Measurements from ENCODE around the gene UBL4B.
A peak's percentile ranks its signal among the peaks of the same experiment; 100 is the strongest.
"Not testable (repeated sequence)": the region's sequence is repeated elsewhere in the genome, so short reads cannot be mapped to it uniquely, and the experiment has no call there.

UBL4B gene, protein sequence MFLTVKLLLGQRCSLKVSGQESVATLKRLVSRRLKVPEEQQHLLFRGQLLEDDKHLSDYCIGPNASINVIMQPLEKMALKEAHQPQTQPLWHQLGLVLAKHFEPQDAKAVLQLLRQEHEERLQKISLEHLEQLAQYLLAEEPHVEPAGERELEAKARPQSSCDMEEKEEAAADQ

DNA sequence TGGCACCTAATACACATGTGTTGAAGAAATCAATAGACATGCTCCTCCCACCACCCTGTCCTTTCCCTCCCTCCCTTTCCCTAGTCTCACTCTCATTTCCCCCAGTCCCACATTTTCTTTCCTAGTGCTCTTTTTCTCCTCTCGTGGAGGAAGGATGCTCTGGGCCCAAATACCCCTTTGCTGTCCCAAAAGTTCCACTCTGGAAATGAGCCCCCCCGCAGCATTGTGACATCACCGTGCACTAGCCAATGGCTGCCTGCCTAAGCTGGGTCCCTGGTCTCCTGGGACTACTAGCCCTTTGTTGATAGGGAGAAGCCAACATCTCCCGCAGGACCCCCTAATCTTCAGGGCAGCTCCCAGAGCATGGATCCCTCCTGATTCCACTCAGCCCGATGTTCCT, at the start of gene UBL4B:
UBL4B (plus strand) TSS at position 301 of the 400 bp plus-strand sequence; CDS start at position 393, 92 bp downstream.
- DNase-seq, result no peak

DNA sequence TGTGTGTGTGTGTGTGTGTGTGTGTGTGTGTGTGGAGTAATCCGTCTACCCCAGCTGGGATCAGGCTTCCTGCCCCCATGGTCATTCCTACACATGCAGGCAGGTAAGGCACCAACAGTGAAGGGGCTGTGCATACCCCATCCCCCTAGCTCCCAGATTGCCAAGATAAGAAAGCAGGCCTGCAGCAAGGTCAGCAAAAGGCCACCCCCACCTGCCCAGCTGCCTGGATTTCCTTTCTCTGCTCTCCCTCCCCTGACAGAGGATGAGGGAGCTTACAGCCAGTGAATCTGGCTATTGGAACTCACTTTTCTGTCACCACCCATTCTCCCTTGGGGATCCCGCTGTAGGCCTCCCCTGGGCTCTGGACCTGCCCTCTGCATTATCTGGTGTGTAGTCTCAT, 49.6 kb upstream of the UBL4B start:
- DNase-seq, result no peak

- no peak for DNase-seq
Observed at GRCh38 chr1:110063781-110064180, 48.5 kb upstream of the UBL4B start.

DNA sequence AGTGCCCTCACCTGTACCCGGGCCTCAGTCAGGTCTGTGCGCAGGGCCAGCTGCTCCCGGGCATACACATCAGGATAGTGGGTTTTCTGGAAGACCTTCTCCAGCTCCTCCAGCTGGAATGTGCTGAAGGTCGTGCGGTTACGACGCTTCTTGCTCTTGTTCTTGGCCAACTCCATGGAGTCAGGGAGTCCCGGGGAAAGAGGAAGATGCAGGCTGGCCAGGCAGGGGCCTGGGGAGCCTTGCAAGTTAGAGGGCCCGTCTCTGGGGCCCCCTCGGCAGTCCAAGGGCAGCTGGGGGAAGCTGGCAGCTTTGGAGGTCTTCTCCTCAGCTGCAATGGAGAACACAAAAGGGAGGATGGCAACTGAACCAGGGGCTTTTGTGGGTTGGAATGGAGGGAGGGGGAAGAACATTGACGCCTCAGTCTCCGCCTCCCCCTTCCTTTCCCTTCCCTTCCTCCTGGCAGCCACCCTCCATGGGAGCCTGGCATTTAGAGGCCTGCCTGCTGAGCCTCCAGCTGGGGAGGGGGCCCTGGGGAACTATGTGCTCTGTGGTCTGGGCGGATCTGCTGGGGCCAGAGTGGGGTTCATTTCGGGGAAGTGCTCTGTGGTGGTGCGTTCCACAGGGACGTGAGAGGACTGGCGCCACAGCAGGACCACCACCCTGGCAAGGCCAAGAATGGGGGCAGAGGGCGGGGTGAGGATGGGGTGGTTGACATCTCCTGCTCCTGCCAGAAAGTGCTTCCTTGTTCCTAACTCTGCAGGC, 47.5 kb upstream of the UBL4B start:
- DNase-seq, result no peak

GRCh38 chr1:110065841-110066240, 46.4 kb upstream of the UBL4B start:
- peak; percentile 47 for DNase-seq

GRCh38 chr1:110067479-110067892, 44.8 kb upstream of the UBL4B start:
- no peak for DNase-seq

- DNase-seq, result peak; percentile 32
Observed at GRCh38 chr1:110067893-110068645, 44.2 kb upstream of the UBL4B start.

GRCh38 chr1:110068646-110069403, 43.4 kb upstream of the UBL4B start:
- no peak for DNase-seq

DNA sequence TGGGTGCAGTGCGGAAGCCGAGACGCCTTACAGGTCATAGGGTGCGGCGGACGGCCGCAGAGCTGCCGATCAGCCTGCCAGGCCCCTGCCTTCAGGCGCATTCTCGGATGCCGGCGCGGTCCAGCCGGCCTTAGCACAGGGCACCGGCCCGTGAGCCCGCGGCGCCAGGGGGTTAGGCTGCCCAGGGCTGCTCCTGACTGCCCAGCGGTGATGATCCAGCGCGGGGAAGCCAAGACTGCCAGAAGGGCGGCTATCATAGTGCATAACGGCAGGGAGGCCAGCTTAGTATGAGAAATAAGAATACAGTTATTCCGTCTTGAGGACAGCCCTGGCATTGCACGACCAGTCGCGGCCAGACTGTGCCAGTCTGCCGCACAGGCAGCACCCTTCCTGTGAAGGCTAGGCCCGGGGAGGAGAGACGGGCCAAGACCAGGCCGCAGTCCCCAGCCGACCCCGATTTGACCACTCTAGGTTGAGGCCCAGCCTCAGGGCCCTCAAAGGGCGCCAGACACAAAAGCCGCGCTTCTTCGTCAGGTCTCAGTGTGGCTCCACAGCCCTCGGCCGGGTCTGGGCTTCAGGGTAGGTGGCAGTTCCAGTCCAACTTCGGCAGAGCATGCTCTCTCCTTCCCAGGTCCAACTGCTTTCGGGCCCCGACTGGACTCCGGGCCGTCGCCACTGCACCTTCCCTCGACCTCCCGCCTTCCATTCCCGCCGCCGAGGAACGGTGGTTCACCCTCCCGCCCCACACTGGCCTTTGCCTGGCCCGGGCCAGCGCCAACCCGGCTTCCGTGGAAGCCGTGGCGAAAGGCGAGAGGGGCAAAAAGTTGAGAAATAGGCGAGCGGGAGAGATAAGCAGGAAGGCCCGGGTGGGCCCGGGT, 42.6 kb upstream of the UBL4B start:
- no peak for DNase-seq

DNA sequence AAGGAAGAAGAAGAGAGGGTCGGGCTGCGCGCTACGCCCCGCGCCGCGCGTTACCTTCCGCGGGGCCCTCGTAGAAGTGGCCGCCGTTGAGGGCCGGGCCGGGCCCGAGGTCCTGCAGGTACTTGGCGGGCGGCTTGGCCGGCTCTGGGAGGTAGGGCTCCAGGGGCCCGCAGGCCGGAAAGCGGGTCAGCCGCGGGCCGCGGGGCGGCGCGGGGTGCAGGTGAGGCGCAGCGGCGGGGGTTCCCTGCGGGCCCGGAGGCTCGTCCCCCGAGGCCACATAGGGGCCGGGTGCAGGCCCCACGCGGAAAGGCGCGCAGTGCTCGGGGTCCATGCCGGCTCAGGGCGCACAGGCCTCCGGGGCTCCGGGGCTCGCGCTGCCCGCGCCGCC, 42.0 kb upstream of the UBL4B start:
- DNase-seq, result no peak

GRCh38 chr1:110070671-110071242, 41.5 kb upstream of the UBL4B start, which contains the start of gene ALX3:
TSS of gene ALX3 (minus strand) at chr1:110070672. CDS start at chr1:110070612, 60 bp downstream.
- DNase-seq, result no peak

DNA sequence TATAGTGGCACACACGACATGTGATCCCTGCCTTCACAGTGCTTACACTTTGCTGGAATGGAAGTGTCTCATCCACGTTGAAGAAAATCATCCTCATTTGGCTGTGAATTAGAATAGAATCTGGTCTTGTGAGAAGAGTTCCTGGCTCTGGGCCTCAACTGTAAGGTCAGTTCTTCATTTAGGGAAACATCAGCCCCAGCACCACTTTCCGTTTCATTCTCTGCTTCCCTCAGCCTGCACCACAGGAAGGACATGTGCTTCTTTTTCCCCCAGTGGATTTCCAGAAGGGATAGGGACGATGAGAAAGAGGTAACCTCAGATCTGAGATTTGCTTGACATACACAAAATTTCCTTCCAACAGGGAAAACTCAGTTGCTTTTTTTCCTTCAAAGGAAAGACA, 38.1 kb upstream of the UBL4B start:
- no peak for DNase-seq

DNA sequence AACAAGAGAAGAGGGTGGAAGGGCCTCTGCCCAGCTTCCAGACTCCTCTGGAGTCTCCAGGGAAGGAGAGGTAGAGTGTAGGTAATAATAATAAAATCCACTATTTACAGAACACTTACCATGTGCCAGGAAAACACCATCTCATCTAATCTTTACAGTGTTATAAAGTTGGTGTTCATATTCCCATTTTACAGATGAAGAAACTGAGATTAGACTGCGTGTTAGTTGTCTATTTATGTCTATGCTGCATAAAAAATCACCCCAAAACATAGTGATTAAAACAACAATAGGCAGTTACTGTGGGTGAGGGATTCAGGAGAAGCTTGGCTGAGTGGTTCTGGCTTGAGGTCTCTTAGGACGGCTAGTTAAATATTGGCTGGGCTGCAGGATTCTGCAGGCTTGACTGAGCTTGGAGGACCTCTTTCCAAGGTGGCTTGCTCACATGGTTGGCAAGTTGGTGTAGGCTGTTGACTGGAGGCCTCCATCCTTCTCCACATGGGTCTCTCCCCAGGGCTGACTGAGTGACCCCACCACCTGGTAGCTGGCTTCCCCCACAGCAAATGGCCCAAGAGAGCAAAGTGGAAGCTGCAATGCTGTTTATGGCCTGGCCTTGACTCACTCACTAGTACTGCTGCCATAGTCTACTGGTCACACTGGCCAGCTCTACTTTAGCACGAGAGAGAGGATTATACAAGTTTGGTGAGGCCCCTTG, 35.3 kb upstream of the UBL4B start:
- DNase-seq, result no peak

DNA sequence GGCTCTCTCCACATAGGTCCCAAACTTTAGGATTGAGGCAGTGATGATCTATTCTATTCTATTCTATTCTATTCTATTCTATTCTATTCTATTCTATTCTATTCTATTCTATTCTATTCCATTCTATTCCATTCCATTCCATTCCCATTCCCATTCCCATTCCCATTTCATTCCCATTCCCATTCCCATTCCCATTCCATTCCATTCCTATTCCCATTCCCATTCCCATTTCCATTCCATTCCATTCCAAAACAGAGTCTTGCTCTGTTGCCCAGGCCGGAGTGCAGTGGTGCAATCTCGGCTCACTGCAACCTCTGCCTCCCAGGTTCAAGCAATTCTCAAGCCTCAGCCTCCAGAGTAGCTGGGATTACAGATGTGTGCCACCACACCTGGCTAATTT, 32.2 kb upstream of the UBL4B start:
- not testable (repeated sequence) for DNase-seq

DNA sequence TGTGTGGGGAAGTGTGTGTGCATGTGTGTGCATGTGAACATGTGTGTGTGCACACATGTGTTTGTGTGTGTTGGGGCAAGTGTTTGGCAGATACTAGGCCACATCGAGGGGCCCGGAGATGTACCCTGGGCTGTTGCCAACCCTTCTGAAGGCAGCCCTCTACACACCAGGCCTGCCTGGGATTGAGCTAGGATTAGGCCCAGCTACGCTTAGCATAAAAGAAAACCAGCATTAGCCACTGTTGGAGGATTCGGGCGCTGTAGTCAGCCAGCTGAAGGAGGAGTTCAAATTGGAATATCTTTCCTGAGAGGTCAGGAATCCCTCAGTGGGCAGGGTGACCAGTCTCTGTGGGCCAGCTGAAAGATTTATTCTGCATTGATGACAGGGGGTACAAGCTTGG, 31.2 kb upstream of the UBL4B start:
- DNase-seq, result no peak

GRCh38 chr1:110082477-110082876, 29.8 kb upstream of the UBL4B start:
- no peak for DNase-seq

DNA sequence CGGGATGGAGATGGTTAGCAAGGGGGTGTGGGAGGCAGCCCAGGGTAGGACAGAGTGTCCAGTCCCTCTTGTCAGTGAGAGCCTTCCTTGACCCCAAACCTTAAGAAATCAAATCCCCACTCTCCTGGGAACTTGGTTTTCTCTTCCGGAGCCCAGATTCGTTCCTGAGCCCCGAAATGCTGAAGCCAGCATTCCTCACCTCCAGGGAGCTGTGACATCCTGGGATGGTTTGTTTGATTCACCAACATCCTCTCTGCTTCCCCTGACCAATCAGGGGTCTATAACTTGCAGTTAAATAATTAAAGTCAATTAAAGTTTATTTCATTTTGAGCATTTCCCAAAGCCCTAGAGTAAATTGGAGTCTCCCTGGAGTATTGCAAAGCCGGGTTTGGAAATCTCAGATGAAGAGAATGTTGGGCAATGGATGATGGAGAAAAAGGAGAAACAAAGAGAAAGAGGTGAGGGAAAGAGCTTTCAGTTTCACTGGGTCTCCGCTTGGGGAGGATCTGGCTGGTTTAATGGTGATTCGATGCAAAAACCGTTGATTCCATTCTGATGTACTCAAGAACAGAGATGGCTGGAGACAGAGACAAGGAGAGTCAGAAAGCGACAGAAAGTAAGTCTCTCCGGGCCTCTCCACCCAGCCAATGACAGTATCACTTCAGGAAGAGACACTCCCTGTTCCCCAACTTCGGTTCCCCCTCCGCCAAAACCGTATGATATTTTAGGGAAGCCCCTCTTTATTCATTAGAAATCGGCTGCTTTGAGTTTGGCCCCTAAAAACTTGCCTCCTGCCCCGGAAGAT, 29.0 kb upstream of the UBL4B start:
- DNase-seq, result no peak

GRCh38 chr1:110083866-110084226, 28.4 kb upstream of the UBL4B start:
- DNase-seq, result no peak

DNA sequence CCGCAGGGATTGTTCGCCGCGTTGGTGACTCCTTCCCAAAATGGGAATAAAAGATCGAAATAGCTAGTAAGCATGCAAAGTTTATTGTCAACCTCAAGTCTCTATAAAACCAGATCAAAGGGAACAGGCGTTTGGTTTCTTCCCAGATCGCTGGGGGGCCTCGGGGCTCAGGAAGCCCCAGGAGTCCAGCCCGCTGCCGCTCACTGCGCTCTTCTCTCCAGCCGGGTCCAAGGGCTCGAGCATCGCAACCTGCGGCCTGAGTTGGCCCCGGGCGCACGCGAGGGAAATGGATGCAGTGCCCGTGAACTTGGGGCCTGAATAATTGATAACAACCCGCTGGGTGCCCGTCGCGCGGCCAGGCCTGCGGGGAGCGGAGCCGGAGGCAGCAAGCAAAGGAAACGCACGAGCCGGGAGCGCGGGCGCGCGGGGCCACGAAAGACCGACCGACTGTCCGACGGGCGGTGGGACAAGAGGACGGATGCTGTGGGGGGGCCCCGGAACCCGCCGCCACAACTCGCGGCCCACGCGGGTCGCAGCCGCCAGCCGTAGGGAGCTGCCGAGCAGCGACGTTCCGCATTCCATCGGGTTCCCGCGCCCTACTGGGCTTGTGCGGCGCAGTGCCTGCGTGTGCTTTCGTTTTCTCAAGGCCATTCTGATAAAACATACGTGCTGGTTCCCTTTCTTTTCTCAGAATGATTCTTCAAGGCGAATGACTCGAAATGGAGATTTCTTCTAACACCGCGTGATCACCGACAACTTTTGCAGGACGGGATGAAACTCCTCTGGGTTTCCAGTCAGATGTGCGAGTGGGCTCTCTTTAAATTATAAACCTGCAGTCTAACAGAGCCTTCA, 27.8 kb upstream of the UBL4B start:
- peak; percentile 67 for DNase-seq

Measured in EL (cell line).